ENCODE measurements around the gene MT1F.

MT1F gene

GRCh38 chr16:56702836-56703235, 45.1 kb downstream of the MT1F start:
- Histone ChIP-seq H3K9ac (ENCODE audit: low read depth, low read length, poor library complexity, severe bottlenecking) (no peak overlapping the region), H3K79me2 (ENCODE audit: insufficient read depth, low read length) (no peaks in the 10 kb centered on the region), H3K9me2 (replicated peaks; ENCODE audit: low read depth, low read length) (no peaks in the 10 kb centered on the region), H4K20me1 (ENCODE audit: insufficient read depth, low read length, poor library complexity, severe bottlenecking) (no peaks in the 10 kb centered on the region), H3F3A (ENCODE audit: low read depth) (no peaks in the 10 kb centered on the region), H3K9me3 (ENCODE audit: insufficient read depth, low read depth, low read length) (no peaks in the 10 kb centered on the region), H2AFZ (ENCODE audit: low read length) (peak overlapping the region; percentile 65), H3K4me2 (ENCODE audit: low read depth, low read length, poor library complexity, severe bottlenecking) (no peak overlapping the region), H3K4me1 (ENCODE audit: insufficient read depth, low read length, poor library complexity, severe bottlenecking) (no peaks in the 10 kb centered on the region), H3K4me3 (ENCODE audit: low read length, poor library complexity, severe bottlenecking) (no peak overlapping the region), H3K27me3 (ENCODE audit: insufficient read depth, low read length, poor library complexity, severe bottlenecking) (no peaks in the 10 kb centered on the region), H3K36me3 (ENCODE audit: insufficient read depth, low read length) (no peaks in the 10 kb centered on the region)
- TF ChIP-seq EZH2phosphoT487 (IDR thresholded peaks at IDR 0.05; ENCODE audit: borderline replicate concordance), result no peak
- TF ChIP-seq CTCF (conservative IDR thresholded peaks at IDR 0.05; ENCODE audit: low read length), result no peak

Measured in Loucy (cell line).